Esophagus muscularis mucosa (tissue), 4 donors: Measurements from ENCODE around the gene PELI2.

Experiments
- CTCF ChIP-seq, 3 experiments: fragments of 200-600 bp in 2 of 3; fragments of 450-650 bp in 1 of 3; sonication (generic) in 2 of 3; IDR thresholded peaks; one replicate each; pipeline ENCODE4 v1.5.1; 2017 to 2019; ENCODE audit warnings: antibody characterized with exemption in 3 of 3, mild to moderate bottlenecking in 2 of 3, moderate library complexity in 1 of 3
- EP300 ChIP-seq: sonication (generic); formaldehyde crosslinking; IDR thresholded peaks from one replicate; pipeline ENCODE4 v1.6.1; 2017; ENCODE audit warnings: antibody characterized with exemption
- POLR2A ChIP-seq: fragments of 450-650 bp; IDR thresholded peaks from one replicate; pipeline ENCODE4 v1.6.1; 2017; ENCODE audit warnings: antibody characterized with exemption, moderate library complexity, mild to moderate bottlenecking, low read depth
- POLR2AphosphoS5 ChIP-seq, 2 donors: sonication (generic); formaldehyde crosslinking; IDR thresholded peaks; one replicate each; pipeline ENCODE4 v1.6.1; 2017; ENCODE audit warnings: antibody characterized with exemption in 2 of 2

- TF ChIP-seq CTCF (IDR thresholded peaks at IDR 0.05) (no peak), POLR2A (no peak), POLR2AphosphoS5 (IDR thresholded peaks at IDR 0.05) (no peak), EP300 (no peak)
These were observed 231.7 kb downstream of the PELI2 start for GRCh38 chr14:56349960-56350359.
